Activated T-cell treated with anti-CD3 and anti-CD28 coated beads for 48 hours (primary cell): Measurements from ENCODE around the gene SLC12A6.
"Not testable (repeated sequence)": the region's sequence is repeated elsewhere in the genome, so short reads cannot be mapped to it uniquely, and the experiment has no call there.

Experiments
- DNase-seq: peaks from one replicate; pipeline ENCODE4 v3.0.0-alpha.2; 2020; ENCODE audit warnings: low read depth

The SLC12A6 gene

DNA sequence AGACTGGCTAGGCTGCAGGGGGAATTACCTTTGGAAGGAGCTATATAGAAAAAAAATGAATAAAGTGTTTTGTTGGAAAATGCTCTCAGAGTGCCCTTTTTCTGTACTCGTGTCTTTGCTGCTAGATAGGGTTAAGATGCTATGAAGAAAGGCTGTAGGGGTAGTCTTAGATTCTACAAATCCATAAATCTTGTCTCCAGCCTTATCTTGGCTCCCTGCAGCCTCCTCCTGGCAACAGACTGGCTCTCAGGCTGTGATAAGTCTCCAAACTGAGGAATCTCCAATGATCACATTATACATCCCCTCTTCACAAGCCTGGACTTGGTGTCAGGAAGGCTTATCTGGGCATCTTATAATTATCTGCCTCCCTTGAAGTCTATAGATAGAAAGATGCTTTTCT is 20.1 kb upstream of the SLC12A6 start:
- no peak for DNase-seq

DNA sequence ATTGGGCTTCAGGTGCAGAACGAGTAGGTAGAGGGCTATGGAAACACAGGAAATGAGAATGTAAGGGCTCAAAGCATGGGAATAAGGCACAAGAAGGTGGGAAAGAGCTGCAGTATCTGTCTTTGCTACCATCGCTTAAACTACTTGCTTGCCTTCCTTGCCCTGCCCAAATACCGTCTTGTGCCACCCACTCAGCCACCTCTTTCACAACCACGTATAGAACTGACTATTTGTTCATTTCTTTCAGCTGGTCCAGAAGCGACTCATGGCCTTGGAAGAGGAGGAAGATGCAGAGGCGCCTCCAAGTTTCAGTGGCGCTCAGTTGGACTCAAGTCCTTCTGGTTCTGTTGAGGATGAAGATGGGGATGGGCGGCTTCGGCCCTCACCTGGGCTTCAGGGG is 17.7 kb upstream of the SLC12A6 start:
- no peak for DNase-seq

DNA sequence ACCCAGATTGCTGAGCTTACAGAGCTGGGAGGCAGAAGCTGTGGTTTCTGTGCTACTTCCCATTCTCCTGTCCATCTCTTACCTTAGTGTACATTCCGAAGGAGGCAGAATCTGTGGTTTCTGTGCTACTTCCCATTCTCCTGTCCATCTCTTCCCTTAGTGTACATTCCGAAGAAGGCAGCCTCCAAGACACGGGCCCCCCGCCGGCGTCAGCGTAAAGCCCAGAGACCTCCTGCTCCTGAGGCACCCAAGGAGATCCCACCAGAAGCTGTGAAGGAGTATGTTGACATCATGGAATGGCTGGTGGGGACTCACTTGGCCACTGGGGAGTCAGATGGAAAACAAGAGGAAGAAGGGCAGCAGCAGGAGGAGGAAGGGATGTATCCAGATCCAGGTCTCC is 16.7 kb upstream of the SLC12A6 start:
- no peak for DNase-seq

DNA sequence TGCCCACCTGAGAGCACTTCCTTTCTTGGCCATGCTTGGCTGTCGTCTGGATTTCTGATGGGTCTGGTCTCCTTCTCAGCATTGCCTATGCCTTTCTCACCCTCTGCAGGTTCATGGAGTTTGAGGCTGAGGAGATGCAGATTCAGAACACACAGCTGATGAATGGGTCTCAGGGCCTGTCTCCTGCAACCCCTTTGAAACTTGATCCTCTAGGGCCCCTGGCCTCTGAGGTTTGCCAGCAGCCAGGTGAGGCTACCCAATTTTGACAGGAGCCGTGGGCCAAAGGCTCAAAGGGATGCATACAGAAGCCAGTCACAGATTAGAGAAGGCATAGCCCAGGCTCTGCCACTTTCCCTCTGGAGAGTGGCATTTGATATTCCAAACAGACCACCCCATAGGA is 16.0 kb upstream of the SLC12A6 start:
- DNase-seq = no peak

DNA sequence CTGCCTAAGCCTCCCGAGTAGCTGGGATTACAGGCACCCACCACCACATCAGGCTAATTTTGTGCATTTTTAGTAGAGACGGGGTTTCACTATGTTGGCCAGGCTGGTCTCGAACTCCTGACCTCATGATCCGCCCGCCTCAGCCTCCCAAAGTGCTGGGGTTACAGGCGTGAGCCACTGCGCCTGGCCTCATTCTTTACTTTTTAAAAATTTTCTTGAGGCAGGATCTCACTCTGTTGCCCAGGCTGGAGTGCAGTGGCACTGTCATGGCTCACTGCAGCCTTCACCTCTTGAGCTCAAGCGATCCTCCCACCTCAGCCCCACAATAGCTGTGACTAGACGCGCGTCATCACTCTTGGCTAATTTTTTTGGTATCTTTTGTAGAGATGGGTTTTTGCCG is 15.4 kb upstream of the SLC12A6 start:
- DNase-seq = not testable (repeated sequence)

DNA sequence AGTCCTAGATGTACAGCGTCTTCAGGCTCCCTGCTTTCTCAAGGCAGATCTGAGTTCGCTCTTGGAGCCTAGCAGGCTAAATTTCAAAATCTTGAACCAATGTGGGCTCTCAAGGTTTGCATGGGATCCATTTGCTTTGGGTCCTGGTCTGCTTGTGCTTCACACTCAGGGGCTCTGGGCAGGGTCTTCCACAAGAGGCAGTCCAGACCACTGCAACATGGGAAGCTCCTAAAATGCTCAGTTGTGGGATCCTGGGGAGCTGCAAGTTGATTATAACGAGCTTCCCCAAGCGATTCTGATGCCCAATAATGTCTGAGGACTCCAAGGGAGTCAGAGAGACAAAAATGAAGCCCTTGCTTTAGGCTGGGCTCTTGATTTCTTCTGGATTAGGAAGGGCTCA is 12.2 kb upstream of the SLC12A6 start:
- DNase-seq = no peak

DNA sequence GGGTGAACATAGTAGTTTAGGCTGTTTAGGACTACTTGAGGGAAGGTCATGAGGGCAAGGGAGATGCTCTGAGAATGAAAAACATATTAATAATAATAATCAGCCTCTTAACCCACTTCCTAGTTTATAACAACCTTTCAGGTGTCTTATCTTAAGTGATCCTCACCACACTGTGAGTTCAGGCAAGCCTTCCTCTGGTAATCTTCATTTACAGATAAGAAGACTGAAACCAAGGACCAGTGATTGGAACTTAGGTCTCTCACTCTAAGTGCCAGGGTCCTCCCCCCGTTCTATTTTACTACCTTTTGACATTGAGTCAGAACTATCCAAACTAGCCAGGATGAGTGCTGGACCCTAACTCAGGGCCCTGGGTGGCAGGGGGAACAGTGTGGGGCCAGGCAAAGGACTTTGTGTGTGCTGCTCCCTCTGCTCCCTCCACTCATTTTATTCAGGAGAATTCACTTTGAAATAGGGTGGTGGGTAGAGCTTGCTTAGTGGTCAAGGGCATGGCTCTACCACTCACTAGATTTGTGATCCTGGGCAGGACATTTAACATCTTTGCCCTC is 11.2 kb upstream of the SLC12A6 start:
- DNase-seq = no peak

DNA sequence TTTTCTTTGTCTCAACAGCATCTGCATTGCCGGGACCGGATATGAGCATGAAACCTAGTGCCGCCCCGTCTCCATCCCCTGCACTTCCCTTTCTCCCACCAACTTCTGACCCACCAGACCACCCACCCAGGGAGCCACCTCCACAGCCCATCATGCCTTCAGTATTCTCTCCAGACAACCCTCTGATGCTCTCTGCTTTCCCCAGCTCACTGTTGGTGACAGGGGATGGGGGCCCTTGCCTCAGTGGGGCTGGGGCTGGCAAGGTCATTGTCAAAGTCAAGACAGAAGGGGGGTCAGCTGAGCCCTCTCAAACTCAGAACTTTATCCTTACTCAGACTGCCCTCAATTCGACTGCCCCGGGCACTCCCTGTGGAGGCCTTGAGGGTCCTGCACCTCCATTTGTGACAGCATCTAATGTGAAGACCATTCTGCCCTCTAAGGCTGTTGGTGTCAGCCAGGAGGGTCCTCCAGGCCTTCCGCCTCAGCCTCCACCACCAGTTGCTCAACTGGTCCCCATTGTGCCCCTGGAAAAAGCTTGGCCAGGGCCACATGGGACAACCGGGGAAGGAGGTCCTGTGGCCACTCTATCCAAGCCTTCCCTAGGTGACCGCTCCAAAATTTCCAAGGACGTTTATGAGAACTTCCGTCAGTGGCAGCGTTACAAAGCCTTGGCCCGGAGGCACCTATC is 10.5 kb upstream of the SLC12A6 start:
- no peak for DNase-seq

DNA sequence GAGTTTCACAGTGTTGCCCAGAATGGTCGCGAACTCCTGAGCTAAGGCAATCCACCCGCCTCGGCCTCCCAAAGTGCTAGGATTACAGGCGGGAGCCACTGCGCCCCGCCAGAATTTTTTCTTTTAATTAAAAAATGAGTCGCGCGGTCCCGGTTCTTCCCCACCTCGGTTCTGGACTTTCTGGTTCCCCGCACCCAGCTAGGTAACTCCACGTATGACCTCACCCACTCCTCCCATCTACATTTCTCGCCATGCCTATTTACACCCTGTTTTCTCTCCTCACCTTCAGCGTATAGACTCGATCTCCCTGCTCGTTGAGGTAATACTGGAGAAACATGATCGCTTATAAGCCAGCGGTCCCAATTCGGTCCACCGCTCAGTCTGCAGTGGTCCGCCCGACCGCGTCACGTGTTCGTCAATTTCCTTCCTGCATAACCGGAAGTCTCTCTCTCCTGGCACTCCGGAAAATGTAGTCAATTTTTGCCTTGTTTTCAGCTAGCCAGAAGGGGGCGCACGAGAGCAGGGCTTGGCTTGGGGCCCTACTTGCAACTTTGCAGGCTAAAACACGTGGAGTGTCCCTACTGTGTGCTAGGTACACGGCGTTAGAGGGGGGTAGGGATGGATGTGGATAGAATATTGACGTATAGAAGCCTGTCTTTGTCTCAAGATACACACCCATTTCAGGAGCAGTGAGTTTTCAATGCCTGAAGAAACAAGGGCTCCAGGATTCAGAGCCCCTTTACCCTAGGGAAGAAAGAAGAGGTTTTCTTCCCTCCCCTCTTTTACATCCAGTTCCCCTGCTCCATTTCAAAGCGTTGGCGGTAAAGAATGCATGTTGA is 5.4 kb upstream of the SLC12A6 start, which contains the start of the genes NOP10 and NUTM1:
Gene NOP10 (minus strand): TSS at position 400 of the 839 bp plus-strand sequence. CDS start 63 bp downstream, at position 337.
Gene NUTM1 (plus strand): TSS at position 579 of the 839 bp plus-strand sequence. CDS start 382 bp downstream, outside the sequence.
- DNase-seq = peak; percentile 93

DNA sequence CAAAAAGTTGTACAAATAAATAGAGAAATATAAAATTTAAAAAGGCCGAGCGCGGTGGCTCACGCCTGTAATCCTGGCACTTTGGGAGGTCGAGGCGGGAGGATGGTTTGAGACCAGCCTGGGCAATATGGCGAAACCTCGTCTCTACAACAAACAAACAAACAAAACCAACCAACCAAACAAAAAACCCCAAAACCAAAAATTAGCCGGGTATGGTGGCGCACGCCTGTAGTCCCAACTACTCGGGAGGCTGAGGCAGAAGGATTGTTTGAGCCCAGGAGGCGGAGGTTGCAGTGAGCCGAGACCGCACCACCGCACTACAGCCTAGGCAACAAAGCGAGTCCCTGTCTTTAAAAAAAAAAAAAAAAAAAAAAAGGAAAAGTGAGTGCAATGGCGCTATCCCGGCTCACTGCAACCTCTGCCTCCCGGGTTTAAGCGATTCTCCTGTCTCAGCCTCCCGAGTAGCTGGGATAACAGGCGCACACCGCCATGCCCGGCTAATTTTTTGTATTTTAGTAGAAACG is 4.7 kb upstream of the SLC12A6 start:
- not testable (repeated sequence) for DNase-seq

DNA sequence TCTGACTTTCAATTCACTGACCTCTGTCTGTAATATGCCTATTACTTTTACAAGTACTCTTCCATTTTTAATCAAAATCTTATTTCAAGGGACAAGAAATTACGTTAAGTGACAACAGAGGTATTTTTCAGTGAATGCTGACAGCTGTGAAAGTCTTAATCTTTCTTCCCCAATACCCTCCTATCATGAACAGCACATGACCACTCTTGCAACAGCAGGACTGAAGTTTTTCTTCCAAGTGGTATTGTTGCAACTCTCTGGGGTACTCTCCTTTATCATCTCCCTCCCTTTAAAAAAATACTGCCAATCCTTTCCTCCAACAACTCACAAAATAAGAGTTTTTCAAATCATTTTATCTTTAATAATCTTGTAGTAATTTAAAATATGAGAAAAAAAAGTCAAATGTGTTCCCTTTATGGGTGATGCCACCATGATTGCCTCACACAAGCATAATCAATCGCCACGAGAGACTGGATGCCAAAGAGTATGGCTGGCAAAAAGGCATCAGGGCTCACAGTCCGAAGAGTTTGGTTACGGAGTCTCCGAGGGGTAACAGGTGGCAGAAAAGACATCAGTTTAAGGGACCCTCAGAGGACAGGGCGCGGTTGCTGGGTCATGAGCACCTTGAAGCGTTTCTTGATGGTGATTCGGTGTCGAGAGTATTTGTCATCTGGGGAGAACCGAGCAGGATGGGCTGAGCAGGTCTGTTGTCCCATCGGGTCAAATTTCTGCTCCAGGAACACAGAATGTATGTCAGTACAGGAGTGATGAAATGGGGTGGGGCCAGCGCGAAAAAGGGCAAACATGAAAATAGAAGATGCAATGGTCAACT is 4.0 kb upstream of the SLC12A6 start:
- no peak for DNase-seq

DNA sequence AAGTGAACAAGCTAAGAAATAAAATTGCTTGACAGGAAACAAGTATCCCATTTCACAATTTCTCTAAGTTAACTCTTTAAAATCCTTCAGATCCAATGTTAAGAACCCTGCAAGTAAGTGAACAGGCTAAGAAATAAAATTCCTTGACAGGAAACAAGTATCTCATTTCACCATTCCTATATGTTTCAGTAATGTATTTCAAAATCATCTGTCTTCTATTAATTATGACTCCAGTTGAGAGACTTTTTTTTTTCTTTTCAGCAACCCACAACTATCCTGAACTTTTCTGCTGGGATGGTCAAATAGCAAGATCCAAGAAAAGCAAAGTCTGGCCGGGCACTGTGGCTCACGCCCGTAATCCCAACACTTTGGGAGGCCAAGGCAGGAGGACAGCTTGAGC is 2.4 kb upstream of the SLC12A6 start:
- no peak for DNase-seq

DNA sequence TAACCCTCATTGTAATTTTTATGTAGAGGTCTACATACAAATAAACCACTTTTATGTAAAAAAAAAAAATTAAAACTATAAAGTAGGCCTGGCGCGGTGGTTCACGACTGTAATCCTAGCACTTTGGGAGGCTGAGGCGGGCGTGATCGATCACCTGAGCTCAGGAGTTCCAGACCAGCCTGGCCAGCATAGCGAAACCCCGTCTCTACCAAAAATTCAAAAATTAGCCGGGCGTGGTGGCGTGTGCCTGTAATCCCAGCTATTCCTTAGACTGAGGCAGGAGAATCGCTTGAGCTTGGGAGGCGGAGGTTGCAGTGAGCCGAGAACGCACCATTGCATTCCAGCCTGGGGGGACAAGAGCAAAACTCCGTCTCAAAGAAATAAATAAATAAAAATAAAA is 766 bp upstream of the SLC12A6 start:
- DNase-seq = no peak

DNA sequence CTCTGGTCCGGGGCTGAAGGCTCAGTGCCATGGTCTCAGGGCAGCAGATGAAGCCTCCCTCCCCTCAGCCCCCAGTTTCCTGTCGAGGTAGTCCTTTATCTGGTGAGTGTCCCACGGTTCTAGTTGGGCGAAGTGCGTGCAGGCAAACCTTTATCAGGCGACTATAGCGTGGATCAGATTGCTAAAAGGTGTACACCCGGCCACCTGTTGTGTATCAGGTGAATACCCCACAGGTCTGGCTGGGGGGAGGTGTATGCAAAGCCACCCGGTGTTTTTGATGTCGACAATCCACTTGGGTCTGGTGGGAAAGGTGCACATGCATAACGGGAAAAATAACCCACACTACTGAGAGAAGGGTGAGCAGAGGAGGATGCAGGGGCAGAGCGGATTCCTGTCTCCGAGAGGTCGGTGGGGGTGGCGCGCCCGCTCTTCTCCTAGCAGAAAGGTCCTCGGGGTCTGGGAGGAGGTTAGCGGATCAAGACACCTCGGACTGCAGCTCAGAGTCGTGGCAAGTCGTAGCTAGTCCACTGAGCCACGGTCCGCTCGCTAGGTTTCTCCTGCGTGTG is 507 bp downstream of the SLC12A6 start:
- DNase-seq = no peak

DNA sequence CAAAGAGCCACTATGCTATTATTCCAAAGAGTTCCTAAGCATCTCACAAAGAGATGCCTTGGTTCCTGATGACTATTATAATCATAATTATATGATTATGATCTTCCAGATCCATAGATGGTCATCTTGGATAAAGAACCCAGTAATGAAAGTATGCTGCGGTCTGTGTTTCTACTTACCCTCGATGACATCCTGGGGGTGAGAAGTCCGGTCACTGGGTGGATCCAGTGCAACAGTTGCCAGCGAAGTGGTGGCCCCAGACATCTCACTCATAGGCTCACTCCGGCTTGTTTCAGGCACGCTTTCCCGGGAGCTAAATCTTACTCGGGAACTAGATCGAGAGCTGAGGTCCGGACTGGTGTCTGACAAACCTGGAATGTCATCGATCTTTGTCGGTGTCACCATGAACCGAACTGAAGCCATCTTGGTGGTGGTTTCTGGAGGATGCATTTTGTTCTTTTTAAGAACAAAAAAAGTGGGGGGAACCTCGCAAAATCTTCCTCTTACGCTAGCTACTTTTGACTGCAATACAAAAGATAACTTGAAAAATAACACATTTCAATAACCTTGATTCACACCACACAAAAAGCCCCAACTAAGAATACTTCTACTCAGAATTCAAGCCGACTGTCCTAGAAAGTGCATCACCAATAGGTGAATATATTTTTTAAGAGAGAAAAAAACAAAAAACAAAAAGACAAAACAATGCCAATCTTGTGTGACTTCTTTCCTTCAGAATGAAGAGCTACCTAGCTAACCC is 1.2 kb downstream of the SLC12A6 start:
- DNase-seq = no peak

DNA sequence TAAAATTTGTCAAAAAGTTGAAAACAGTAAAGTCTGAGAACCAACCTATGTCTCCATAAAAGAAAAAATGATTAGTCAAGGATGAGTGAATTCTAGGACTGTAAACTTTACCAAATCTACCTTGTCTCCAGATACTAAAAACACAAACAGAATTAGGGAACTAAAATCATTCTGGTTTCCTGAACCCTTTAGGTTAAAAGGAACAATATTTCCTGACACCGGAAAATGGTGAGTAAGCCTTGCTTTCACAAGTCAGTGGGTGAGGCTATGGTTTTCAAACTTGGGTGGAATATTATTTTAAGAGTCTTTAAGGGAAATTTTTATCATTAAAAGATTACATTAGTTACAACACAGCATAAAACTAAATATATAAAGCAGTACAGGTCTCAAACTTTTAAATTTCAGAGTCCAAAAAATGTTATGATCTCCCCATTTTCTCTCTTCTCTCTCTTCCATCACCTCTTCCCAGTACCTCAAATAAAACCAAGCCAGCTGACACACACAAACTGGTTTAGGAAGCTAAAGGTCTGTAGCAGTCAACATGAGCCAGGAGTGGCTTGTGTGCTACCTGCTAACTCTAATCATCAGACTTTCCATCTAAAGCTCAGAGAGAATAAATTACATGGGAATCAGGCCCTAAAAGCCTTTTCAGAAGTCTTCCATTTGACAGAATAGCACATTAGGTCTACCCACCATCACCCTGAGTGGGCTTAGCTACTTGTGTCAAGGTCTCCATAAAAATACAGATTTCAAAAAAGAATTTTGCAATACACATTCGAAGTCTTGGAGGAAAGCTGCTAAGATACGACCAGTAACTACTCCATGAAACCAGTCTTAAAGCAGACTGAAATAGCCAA is 2.2 kb downstream of the SLC12A6 start:
- DNase-seq = no peak

DNA sequence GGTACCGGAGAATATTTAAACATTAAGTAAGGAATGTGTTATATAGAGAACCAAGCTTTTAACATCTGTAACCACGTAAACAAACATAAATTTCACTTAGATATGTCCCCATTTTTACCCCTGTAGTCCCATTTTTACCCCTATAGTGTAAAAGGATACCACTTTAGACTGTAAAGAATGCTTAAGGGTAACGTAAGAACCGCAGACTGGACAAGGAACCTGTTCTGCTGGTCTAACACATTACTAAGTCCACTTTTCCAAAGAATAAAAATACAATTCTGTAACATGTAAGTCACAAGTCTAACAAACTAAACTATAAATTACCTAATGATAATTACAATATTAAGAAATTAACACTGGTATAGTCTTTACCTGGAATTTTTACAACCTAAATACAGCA is 2.9 kb downstream of the SLC12A6 start:
- no peak for DNase-seq

DNA sequence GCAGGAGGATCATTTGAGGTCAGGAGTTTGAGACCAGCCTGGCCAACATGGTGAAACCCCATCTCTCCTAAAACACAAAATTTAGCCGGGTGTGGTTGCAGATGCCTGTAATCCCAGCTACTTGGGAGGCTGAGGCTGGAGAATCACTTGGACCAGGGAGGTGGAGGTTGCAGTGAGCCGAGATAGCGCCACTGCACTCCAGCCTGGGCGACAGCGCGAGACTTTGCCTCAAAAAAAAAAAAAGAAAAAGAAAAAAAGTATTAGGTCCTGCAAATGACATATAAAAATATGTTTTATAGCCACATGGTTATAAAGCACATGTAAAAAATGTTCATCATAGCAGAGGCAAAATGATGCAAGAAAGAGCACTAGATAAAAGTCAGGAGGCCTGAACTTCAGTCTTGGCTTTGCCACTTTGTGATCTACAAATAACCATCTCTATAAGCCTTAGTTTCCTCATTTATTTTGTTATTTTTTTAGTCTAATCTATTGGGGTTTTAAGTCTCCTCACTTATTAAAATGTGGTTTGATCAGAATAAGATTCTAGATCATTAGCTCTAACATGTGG is 4.9 kb downstream of the SLC12A6 start:
- DNase-seq = no peak

DNA sequence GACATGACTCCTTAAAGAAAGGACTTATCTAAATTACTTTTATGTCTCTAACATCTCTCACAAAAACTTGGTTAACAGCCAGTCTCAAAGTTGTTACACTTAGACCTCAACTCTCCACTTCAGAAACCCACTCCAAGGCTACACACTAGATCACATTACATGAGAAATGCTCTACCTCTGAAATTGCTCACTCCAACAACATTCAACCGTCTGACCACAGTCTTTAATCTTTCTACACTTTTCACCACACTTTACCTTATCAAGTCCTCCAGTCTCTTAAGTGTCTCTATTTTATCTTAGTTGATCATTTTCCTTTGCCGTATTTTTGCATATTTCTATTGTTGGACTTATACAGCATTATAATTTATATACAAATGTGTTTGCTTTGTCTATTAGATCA is 5.8 kb downstream of the SLC12A6 start:
- no peak for DNase-seq
